SK-N-MC (cell line): ENCODE data around the gene KCNJ5.

Source experiments
- EZH2 ChIP-seq: fragments of 200-600 bp; sonication (generic); IDR thresholded peaks from one replicate; pipeline ENCODE4 v1.6.1; 2017; ENCODE audit warnings: antibody characterized with exemption
- FOXP2 ChIP-seq: optimal IDR thresholded peaks from 2 replicates; pipeline ENCODE3; 2011; ENCODE audit warnings: mild to moderate bottlenecking, moderate library complexity; ENCODE audit not compliant: insufficient read depth; ENCODE audit errors: extremely low read length, control extremely low read depth
- POLR2AphosphoS5 ChIP-seq: IDR thresholded peaks from 2 replicates; pipeline ENCODE4 v1.6.1; 2012; ENCODE audit warnings: mild to moderate bottlenecking, low read depth, low read length, borderline replicate concordance

GRCh38 chr11:128846985-128847384 is 44.2 kb upstream of the KCNJ5 start:
- TF ChIP-seq EZH2 (no peak), POLR2AphosphoS5 (no peak), FOXP2 (no peak)
